Activated CD4-positive, alpha-beta T cell treated with anti-CD3 and anti-CD28 coated beads, Interleukin-2, amount 10 ng/mL, durations not matched to agents 24 days and 14 days (primary cell): ENCODE data around the gene ADCY5. TPM values are rescaled to one million over a fixed set of nuclear protein-coding genes. Genes with fewer than 3 reads are reported as not detected.
"Not testable (repeated sequence)": the region's sequence is repeated elsewhere in the genome, so short reads cannot be mapped to it uniquely, and the experiment has no call there.

Experiments used
- DNase-seq: peaks from one replicate; pipeline ENCODE4 v3.0.0; 2022
- H3K27ac Mint-ChIP-seq: one replicate; pipeline ENCODE4 v1.8.0; 2022; ENCODE audit warnings: mild to moderate bottlenecking, mixed read lengths
- H3K27me3 Mint-ChIP-seq: one replicate; pipeline ENCODE4 v1.8.0; 2022; ENCODE audit warnings: mixed read lengths
- H3K36me3 Mint-ChIP-seq: one replicate; pipeline ENCODE4 v1.8.0; 2022; ENCODE audit warnings: low read depth, mild to moderate bottlenecking, mixed read lengths
- H3K4me1 Mint-ChIP-seq: one replicate; pipeline ENCODE4 v1.8.0; 2021; ENCODE audit warnings: mixed read lengths
- H3K4me3 Mint-ChIP-seq: one replicate; pipeline ENCODE4 v1.8.0; 2022; ENCODE audit warnings: mild to moderate bottlenecking, moderate library complexity, mixed read lengths
- H3K9me3 Mint-ChIP-seq: one replicate; pipeline ENCODE4 v1.8.0; 2021; ENCODE audit warnings: mixed read lengths
- intact Hi-C: fragments of 100-400 bp; cut with micrococcal nuclease; formaldehyde crosslinking; loops from one replicate; pipeline ENCODE4 v1.15.1; 2023
- total RNA-seq: library from RNA; stranded (reverse); gene quantifications from 2 replicates; pipeline ENCODE4 v1.2.3, GENCODE V29; 2022

Gene ADCY5
- total RNA-seq, 1 donor from 2014 or later: not detected

DNA sequence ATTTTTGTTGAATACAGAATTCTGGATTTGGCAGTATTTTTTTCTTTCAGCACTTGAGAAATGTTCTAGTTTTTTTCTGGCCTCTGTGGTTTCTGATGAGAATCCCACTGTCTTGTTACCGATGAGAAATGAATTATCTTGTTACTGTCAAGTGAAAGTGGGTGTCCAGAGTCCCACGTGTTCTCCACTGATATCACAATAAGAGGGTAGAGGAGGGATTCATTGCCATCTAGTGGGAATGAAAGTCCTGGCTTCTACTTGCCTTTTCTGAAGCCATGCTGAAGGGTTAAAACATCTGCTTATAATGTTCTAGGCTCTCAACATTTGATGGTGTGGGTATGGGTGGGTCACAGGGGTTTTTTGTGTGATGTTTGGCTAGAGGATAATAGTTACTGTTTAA is 181.1 kb downstream of the ADCY5 start:
- H3K4me1 Mint-ChIP-seq: no peaks in the 10 kb centered on the region
- H3K9me3 Mint-ChIP-seq: no peaks in the 10 kb centered on the region
- peaks cover 22% of the 10 kb centered on the region for H3K36me3 Mint-ChIP-seq
- H3K4me3 Mint-ChIP-seq: no peak overlapping the region
- H3K27me3 Mint-ChIP-seq: no peaks in the 10 kb centered on the region
- H3K27ac Mint-ChIP-seq: no peak overlapping the region
- intact Hi-C loops: no loop called here
- DNase-seq: peak; percentile 47

DNA sequence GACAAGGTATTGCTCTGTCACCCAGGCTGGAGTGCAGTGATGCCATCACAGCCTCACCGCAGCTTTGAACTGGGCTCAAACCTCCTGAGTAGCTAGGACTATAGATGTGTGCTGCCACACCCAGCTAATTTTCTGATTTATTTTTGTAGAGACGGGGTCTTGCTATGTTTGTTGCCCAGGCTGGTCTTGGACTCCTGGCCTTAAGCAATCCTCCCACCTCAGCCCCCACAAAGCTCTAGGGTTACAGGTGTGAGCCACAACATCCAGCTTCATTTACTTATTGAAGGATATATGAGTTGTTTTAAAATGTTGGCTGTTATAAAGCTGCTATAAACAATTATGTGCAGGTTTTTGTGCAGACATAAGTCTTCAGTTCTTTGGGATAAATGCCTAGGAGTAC is 184.9 kb downstream of the ADCY5 start:
- H3K36me3 Mint-ChIP-seq: peaks cover 26% of the 10 kb centered on the region
- H3K27ac Mint-ChIP-seq: no peak overlapping the region
- H3K27me3 Mint-ChIP-seq: no peaks in the 10 kb centered on the region
- intact Hi-C loops: no loop called here
- peaks cover 7% of the 10 kb centered on the region for H3K4me1 Mint-ChIP-seq
- H3K9me3 Mint-ChIP-seq: no peaks in the 10 kb centered on the region
- no peak overlapping the region for H3K4me3 Mint-ChIP-seq
- DNase-seq: no peak

DNA sequence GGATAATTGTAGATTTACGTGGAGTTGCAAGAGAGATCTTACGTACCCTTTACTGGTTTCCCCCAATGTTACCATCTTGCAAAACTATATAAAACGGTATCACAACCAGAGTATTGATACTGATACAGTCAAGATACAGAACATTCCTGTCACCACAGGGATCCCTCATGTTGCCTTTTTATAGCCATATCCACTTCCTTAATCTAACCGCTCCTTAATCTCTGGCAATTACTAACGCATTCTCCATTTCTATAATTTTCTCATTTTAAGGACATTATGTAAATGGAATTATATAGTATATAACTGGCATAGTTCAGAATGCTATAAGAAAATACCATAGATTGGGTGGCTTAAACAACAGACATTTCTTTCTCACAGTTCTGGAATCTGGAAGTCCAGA is 186.0 kb downstream of the ADCY5 start:
- Mint-ChIP-seq H3K27ac (no peak overlapping the region), H3K4me3 (no peak overlapping the region), H3K9me3 (no peaks in the 10 kb centered on the region), H3K36me3 (peaks cover 21% of the 10 kb centered on the region), H3K4me1 (peaks cover 7% of the 10 kb centered on the region), H3K27me3 (no peaks in the 10 kb centered on the region)
- no peak for DNase-seq
- intact Hi-C loops: no loop called here

DNA sequence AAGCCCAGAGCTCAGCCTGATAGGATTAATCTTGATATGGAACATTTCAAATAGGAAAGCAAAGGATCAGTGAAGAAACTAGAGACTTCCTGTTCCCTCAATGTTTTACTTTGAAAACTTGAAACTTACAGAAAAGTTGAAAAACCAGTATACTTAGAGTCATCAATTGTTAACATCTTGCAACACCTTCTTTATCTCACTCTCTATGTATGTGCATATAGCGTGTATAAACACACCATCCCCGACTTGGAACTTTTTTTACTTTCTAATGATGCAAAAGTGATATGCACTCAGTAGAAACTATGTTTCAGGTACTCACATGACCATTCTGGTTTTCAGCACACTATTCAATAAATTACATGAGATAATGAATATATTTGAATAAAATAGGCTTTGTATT is 186.7 kb downstream of the ADCY5 start:
- no peaks in the 10 kb centered on the region for H3K27me3 Mint-ChIP-seq
- H3K27ac Mint-ChIP-seq: no peak overlapping the region
- DNase-seq: no peak
- no peaks in the 10 kb centered on the region for H3K9me3 Mint-ChIP-seq
- intact Hi-C loops: no loop called here
- peaks cover 7% of the 10 kb centered on the region for H3K4me1 Mint-ChIP-seq
- H3K4me3 Mint-ChIP-seq: no peak overlapping the region
- peaks cover 21% of the 10 kb centered on the region for H3K36me3 Mint-ChIP-seq

DNA sequence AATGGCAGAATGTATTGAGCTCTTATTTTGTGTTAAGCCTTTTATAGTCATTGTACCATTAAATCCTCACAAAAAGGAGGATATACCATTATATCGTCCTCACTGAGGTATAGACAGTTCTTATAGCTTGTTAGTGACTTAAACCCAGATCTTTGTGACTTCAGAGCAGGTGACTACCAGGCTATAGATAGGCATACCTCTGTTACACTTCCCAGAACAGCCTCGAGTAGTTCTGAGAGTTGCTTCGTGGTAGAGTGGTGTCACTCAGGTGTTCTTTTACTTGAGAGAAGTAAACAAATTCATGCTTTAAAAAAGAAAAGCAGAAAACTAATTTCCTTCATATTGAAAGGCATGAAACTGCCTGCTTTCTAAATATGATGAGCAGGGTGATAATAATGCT is 187.2 kb downstream of the ADCY5 start:
- Mint-ChIP-seq H3K36me3 (peaks cover 18% of the 10 kb centered on the region), H3K4me3 (no peak overlapping the region), H3K9me3 (no peaks in the 10 kb centered on the region), H3K27ac (no peak overlapping the region), H3K27me3 (no peaks in the 10 kb centered on the region), H3K4me1 (peaks cover 7% of the 10 kb centered on the region)
- DNase-seq: peak; percentile 64
- intact Hi-C loops: no loop called here

DNA sequence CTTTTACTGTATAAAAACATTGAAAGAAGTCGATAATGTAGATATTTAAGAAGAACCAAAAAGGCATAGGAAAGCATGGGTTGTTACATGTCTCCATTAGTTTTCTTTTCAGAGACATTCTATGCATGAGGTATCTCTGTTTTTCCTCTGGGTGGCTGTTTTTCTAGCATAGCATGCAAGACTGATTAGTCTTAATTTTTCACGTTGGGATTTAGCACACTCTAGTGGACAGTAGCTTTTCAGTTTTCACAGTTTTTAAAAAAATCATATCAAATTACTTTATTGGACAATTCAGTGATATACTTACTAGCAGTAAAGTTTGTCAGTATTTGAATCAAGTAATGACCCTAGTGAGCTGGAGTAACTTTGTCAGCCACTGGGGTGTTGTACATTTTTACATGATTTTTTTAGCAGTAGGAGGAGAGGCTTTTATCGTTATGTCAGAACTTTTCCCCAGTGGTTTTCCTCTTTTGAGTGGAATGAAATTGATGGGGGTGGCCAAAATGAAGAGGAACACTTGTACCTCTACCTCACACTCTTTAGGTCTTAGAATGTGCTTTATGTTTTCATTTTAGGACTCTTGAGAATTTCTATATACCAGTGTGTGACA is 190.0 kb downstream of the ADCY5 start:
- Mint-ChIP-seq H3K9me3 (no peaks in the 10 kb centered on the region), H3K36me3 (peaks cover 8% of the 10 kb centered on the region), H3K27ac (no peak overlapping the region), H3K27me3 (no peaks in the 10 kb centered on the region), H3K4me3 (no peak overlapping the region), H3K4me1 (peaks cover 7% of the 10 kb centered on the region)
- intact Hi-C loops: loop anchor here (2.0 to 5.0 kb wide), 2 partner anchors 232 to 316 kb away; partner anchors contain the start of gene SEMA5B
- no peak for DNase-seq

DNA sequence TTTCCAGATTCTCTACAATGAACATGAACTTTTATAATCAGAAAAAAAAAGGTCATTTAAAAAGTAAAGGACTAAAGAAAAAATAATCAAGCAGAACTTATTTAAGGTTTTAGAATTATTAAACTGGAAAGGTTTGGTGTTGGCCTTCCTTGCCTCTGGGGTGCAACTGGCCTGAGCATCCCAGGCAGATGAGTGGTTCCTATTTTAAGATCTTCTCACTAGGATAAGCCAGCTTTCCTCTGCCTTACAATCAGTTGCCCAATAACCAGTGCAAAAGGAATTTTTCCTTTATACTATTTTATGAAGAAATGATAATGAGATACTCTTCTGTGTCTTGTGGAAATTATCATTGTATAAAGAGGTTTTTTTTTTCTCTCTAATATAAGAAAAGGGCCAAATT is 190.5 kb downstream of the ADCY5 start:
- Mint-ChIP-seq H3K4me1 (peaks cover 7% of the 10 kb centered on the region), H3K27me3 (no peaks in the 10 kb centered on the region), H3K27ac (no peak overlapping the region), H3K36me3 (peaks cover 8% of the 10 kb centered on the region), H3K9me3 (no peaks in the 10 kb centered on the region), H3K4me3 (no peak overlapping the region)
- intact Hi-C loops: loop anchor here (2.0 to 5.0 kb wide), 2 partner anchors 231 to 316 kb away; partner anchors contain the start of gene SEMA5B
- DNase-seq: no peak

DNA sequence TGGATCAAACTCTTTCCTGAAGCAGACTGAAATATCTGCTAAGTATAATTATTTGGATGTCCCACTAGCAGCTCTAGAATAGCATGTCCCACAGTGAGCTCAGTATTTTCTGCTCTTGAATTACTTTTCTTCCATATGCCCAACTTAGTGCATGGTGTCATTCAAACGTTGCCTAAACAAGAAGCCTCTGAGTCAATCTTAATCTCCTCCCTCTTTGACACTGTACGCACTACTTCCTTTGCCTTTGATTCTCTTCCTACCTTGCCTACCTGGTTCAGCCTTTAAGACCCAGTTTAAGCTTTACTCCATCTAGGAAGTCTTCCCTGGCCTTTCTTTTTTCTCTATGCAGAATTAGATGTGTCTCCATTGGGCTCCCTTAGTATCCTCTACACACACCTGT is 192.6 kb downstream of the ADCY5 start:
- no peak overlapping the region for H3K27ac Mint-ChIP-seq
- peaks cover 1% of the 10 kb centered on the region for H3K4me1 Mint-ChIP-seq
- H3K9me3 Mint-ChIP-seq: no peaks in the 10 kb centered on the region
- DNase-seq: no peak
- no peaks in the 10 kb centered on the region for H3K27me3 Mint-ChIP-seq
- intact Hi-C loops: loop anchor here (5.0 kb wide), 1 partner anchor 229 kb away; the partner anchor contains the start of gene SEMA5B
- H3K4me3 Mint-ChIP-seq: no peak overlapping the region
- peaks cover 6% of the 10 kb centered on the region for H3K36me3 Mint-ChIP-seq

DNA sequence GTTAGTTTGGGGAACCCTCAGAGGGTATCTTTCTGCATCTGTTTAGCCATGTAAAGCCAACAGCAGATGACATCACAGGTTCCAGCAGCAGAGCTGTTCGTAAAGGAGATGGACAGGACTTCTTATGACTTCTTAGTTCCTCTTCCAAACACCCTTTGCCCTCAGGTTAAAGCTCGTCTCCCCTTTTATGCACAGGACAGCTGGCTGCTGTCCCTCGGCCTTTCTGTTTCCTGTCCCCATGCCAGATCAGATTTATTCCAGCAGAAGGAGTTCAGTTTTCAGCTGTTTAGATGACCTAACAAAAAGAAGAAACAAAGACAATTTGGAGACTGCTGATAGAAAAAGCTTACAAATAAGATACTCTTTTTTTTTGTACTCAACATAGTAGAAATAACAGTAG is 202.0 kb downstream of the ADCY5 start:
- H3K27ac Mint-ChIP-seq: no peak overlapping the region

DNA sequence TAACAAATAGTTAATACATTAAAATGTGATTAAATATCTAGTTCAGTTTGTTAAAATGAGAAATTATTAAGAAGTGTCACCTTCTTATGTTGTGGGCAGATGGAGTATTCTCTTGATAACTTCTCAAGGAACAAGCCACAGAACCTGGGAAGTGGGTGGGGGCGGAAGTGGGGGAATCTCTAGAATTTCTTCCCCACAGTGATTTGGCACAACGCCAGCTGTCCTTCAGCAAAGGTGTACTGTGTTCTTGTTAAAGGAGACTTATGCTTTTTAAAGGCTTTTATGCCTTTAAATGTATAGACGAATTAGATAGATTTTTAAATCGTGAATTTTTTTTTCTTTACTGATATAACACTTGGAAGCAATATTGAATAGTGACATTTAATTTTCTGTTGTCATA is 204.8 kb downstream of the ADCY5 start:
- H3K27me3 Mint-ChIP-seq: no peaks in the 10 kb centered on the region
- peak; percentile 63 for DNase-seq
- H3K4me1 Mint-ChIP-seq: peaks cover 12% of the 10 kb centered on the region
- H3K27ac Mint-ChIP-seq: no peak overlapping the region
- H3K36me3 Mint-ChIP-seq: peaks cover 46% of the 10 kb centered on the region
- intact Hi-C loops: no loop called here
- H3K4me3 Mint-ChIP-seq: no peak overlapping the region
- peaks cover 7% of the 10 kb centered on the region for H3K9me3 Mint-ChIP-seq

More for the DNA sequence above, 202.0 kb downstream of the ADCY5 start:
- Mint-ChIP-seq H3K36me3 (peaks cover 33% of the 10 kb centered on the region), H3K27me3 (no peaks in the 10 kb centered on the region), H3K4me3 (no peak overlapping the region), H3K9me3 (no peaks in the 10 kb centered on the region), H3K4me1 (peaks cover 8% of the 10 kb centered on the region)
- no peak for DNase-seq
- intact Hi-C loops: no loop called here

DNA sequence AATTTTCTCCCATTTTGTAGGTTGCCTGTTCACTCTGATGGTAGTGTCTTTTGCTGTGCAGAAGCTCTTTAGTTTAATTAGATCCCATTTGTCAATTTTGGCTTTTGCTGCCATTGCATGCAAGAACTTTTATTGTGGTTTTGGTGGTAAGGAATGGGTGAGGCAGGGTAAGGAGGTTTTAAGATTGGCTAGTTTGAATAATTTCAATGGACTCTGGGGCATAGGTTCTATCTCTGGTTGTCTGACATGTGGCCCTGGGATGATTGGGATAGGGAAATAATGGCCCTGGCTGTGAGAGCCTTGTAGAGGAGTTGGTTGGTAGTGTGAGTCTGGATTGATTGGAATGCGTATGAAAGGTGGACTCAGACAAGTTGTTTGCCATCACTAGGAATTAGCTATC is 209.1 kb downstream of the ADCY5 start:
- intact Hi-C loops: no loop called here
- H3K27me3 Mint-ChIP-seq: no peaks in the 10 kb centered on the region
- peaks cover 7% of the 10 kb centered on the region for H3K9me3 Mint-ChIP-seq
- H3K4me3 Mint-ChIP-seq: no peak overlapping the region
- H3K4me1 Mint-ChIP-seq: peaks cover 10% of the 10 kb centered on the region
- no peak for DNase-seq
- no peak overlapping the region for H3K27ac Mint-ChIP-seq
- H3K36me3 Mint-ChIP-seq: peaks cover 33% of the 10 kb centered on the region

DNA sequence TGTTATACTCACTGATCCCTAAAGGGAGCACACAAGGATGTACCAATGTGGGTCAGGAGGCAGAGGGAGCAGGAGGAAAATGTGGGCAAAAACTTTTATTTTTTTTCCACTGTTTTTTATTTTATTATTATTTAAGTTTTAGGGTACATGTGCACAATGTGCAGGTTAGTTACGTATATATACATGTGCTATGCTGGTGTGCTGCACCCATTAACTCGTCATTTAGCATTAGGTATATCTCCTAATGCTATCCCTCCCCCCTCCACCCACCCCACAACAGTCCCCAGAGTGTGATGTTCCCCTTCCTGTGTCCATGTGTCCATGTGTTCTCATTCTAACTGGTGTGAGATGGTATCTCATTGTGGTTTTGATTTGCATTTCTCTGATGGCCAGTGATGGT is 209.7 kb downstream of the ADCY5 start:
- intact Hi-C loops, H3K4me1 Mint-ChIP-seq, H3K27me3 Mint-ChIP-seq, H3K4me3 Mint-ChIP-seq, H3K9me3 Mint-ChIP-seq, H3K27ac Mint-ChIP-seq, DNase-seq: not testable (repeated sequence)
- peaks cover 34% of the 10 kb centered on the region for H3K36me3 Mint-ChIP-seq

DNA sequence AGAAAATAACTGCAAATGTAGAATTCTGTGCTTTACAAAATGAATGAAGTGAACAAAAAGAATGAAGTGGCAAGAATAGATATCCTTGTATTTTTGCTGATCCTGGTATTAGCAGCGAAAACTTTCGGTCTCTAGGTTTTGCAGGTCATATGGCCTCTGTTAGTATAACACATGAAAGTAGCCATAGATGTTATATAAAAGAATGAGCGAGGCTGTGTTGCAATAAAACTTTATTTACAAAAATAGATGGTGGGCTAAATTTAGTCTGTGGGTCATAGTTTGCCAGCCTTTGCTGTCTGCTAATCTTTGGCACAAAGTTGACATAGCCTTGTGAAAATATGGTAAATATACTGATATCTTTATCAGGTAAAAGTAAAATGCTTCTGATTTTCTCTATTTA is 212.0 kb downstream of the ADCY5 start:
- peaks cover 4% of the 10 kb centered on the region for H3K4me1 Mint-ChIP-seq
- no peaks in the 10 kb centered on the region for H3K27me3 Mint-ChIP-seq
- H3K9me3 Mint-ChIP-seq: peaks cover 7% of the 10 kb centered on the region
- intact Hi-C loops: no loop called here
- no peak for DNase-seq
- peaks cover 38% of the 10 kb centered on the region for H3K36me3 Mint-ChIP-seq
- no peak overlapping the region for H3K4me3 Mint-ChIP-seq
- no peak overlapping the region for H3K27ac Mint-ChIP-seq
